ENCODE measurements around the gene COQ8B. TPM values are rescaled to one million over a fixed set of nuclear protein-coding genes. Genes with fewer than 3 reads are reported as not detected.

COQ8B gene
- total RNA-seq, 1 donor from 2014 or later = 26.0 TPM

- DNase-seq (ENCODE audit: low read depth) = peak; percentile 86
- TF ChIP-seq CTCF (IDR thresholded peaks at IDR 0.05; ENCODE audit: insufficient read depth, low read depth, low read length) (no peak), EZH2 (IDR thresholded peaks at IDR 0.05; ENCODE audit: insufficient read depth, low read length) (no peak)
- H3K36me3 Mint-ChIP-seq (ENCODE audit: low read depth, unreplicated experiment) = peaks cover 8% of the 10 kb centered on the region
- Histone ChIP-seq H3K79me2 (ENCODE audit: insufficient read depth, low read length) (peaks cover 33% of the 10 kb centered on the region), H3K4me3 (ENCODE audit: insufficient read depth, low read depth, low read length) (peak overlapping the region; percentile 69), H3K9ac (ENCODE audit: low read length) (peak overlapping the region; percentile 93), H3K4me2 (ENCODE audit: low read length) (peak overlapping the region; percentile 99), H3K9me3 (ENCODE audit: insufficient read depth, low read depth, low read length) (no peaks in the 10 kb centered on the region), H2AFZ (ENCODE audit: low read depth, low read length) (peak overlapping the region; percentile 55), H3K27me3 (ENCODE audit: insufficient read depth, low read length) (no peaks in the 10 kb centered on the region), H4K20me1 (ENCODE audit: insufficient read depth, low read length) (peaks cover 8% of the 10 kb centered on the region), H3K36me3 (ENCODE audit: insufficient read depth, low read length) (no peaks in the 10 kb centered on the region), H3K4me1 (ENCODE audit: insufficient read depth, low read length) (peaks cover 44% of the 10 kb centered on the region), H3K27ac (ENCODE audit: low read depth, low read length) (peak overlapping the region; percentile 100)
- H3K27me3 Mint-ChIP-seq (ENCODE audit: low read depth, unreplicated experiment) = no peaks in the 10 kb centered on the region
- H3K9me3 Mint-ChIP-seq (ENCODE audit: unreplicated experiment) = no peaks in the 10 kb centered on the region
- peak overlapping the region; percentile 100 for H3K27ac Mint-ChIP-seq (ENCODE audit: unreplicated experiment)
- peak overlapping the region; percentile 91 for H3K4me3 Mint-ChIP-seq (ENCODE audit: unreplicated experiment)
- FAIRE-seq = no peak
- H3K4me1 Mint-ChIP-seq (ENCODE audit: low read depth, unreplicated experiment) = peaks cover 11% of the 10 kb centered on the region
Measured at GRCh38 chr19:40714441-40715299, 2.0 kb downstream of the COQ8B start.

- H3K9ac ChIP-seq (ENCODE audit: low read length) = peak overlapping the region; percentile 93
- peaks cover 26% of the 10 kb centered on the region for H3K79me2 ChIP-seq (ENCODE audit: insufficient read depth, low read length)
- no peaks in the 10 kb centered on the region for H3K27me3 Mint-ChIP-seq (ENCODE audit: low read depth, unreplicated experiment)
- H3K27ac Mint-ChIP-seq (ENCODE audit: unreplicated experiment) = no peak overlapping the region
- peaks cover 11% of the 10 kb centered on the region for H3K4me1 Mint-ChIP-seq (ENCODE audit: low read depth, unreplicated experiment)
- no peaks in the 10 kb centered on the region for H3K9me3 ChIP-seq (ENCODE audit: insufficient read depth, low read depth, low read length)
- FAIRE-seq = no peak
- no peak for DNase-seq (ENCODE audit: low read depth)
- H3K4me1 ChIP-seq (ENCODE audit: insufficient read depth, low read length) = peaks cover 37% of the 10 kb centered on the region
- H3K27ac ChIP-seq (ENCODE audit: low read depth, low read length) = peak overlapping the region; percentile 100
- H3K4me3 Mint-ChIP-seq (ENCODE audit: unreplicated experiment) = peak overlapping the region; percentile 67
- TF ChIP-seq EZH2 (IDR thresholded peaks at IDR 0.05; ENCODE audit: insufficient read depth, low read length) (no peak), CTCF (IDR thresholded peaks at IDR 0.05; ENCODE audit: insufficient read depth, low read depth, low read length) (no peak)
- H3K9me3 Mint-ChIP-seq (ENCODE audit: unreplicated experiment) = no peaks in the 10 kb centered on the region
- H3K36me3 Mint-ChIP-seq (ENCODE audit: low read depth, unreplicated experiment) = peaks cover 9% of the 10 kb centered on the region
- H3K36me3 ChIP-seq (ENCODE audit: insufficient read depth, low read length) = no peaks in the 10 kb centered on the region
- H3K4me2 ChIP-seq (ENCODE audit: low read length) = peak overlapping the region; percentile 99
- no peak overlapping the region for H3K4me3 ChIP-seq (ENCODE audit: insufficient read depth, low read depth, low read length)
- no peak overlapping the region for H2AFZ ChIP-seq (ENCODE audit: low read depth, low read length)
- H3K27me3 ChIP-seq (ENCODE audit: insufficient read depth, low read length) = no peaks in the 10 kb centered on the region
- H4K20me1 ChIP-seq (ENCODE audit: insufficient read depth, low read length) = peaks cover under 1% of the 10 kb centered on the region
Measured at GRCh38 chr19:40713939-40714338, 2.7 kb downstream of the COQ8B start.

- FAIRE-seq = no peak
- H3K4me3 Mint-ChIP-seq (ENCODE audit: unreplicated experiment) = no peak overlapping the region
Measured at GRCh38 chr19:40709817-40710216, 6.9 kb downstream of the COQ8B start.

More at GRCh38 chr19:40709817-40710216, 6.9 kb downstream of the COQ8B start:
- no peaks in the 10 kb centered on the region for H3K27me3 ChIP-seq (ENCODE audit: insufficient read depth, low read length)
- no peak for DNase-seq (ENCODE audit: low read depth)
- no peaks in the 10 kb centered on the region for H3K27me3 Mint-ChIP-seq (ENCODE audit: low read depth, unreplicated experiment)
- peaks cover 10% of the 10 kb centered on the region for H3K4me1 Mint-ChIP-seq (ENCODE audit: low read depth, unreplicated experiment)
- H2AFZ ChIP-seq (ENCODE audit: low read depth, low read length) = no peak overlapping the region
- no peak overlapping the region for H3K4me3 ChIP-seq (ENCODE audit: insufficient read depth, low read depth, low read length)
- no peaks in the 10 kb centered on the region for H4K20me1 ChIP-seq (ENCODE audit: insufficient read depth, low read length)
- peaks cover 15% of the 10 kb centered on the region for H3K36me3 Mint-ChIP-seq (ENCODE audit: low read depth, unreplicated experiment)
- no peaks in the 10 kb centered on the region for H3K9me3 Mint-ChIP-seq (ENCODE audit: unreplicated experiment)
- no peak overlapping the region for H3K4me2 ChIP-seq (ENCODE audit: low read length)
- no peaks in the 10 kb centered on the region for H3K36me3 ChIP-seq (ENCODE audit: insufficient read depth, low read length)
- H3K27ac ChIP-seq (ENCODE audit: low read depth, low read length) = no peak overlapping the region
- no peak overlapping the region for H3K9ac ChIP-seq (ENCODE audit: low read length)
- peaks cover 8% of the 10 kb centered on the region for H3K79me2 ChIP-seq (ENCODE audit: insufficient read depth, low read length)
- H3K27ac Mint-ChIP-seq (ENCODE audit: unreplicated experiment) = no peak overlapping the region
- TF ChIP-seq CTCF (IDR thresholded peaks at IDR 0.05; ENCODE audit: insufficient read depth, low read depth, low read length) (no peak), EZH2 (IDR thresholded peaks at IDR 0.05; ENCODE audit: insufficient read depth, low read length) (no peak)
- H3K9me3 ChIP-seq (ENCODE audit: insufficient read depth, low read depth, low read length) = no peaks in the 10 kb centered on the region
- H3K4me1 ChIP-seq (ENCODE audit: insufficient read depth, low read length) = peaks cover 6% of the 10 kb centered on the region

All from astrocyte (in vitro differentiated cells and primary cell).